ENCODE data around the gene PGAM5.

PGAM5 gene

GRCh38 chr12:132710405-132711079, at the start of gene PGAM5:
PGAM5 (plus strand) TSS chr12:132710842; CDS start chr12:132710877, 35 bp downstream.
- peak; percentile 95 to 96 for DNase-seq

GRCh38 chr12:132660996-132661395, 49.6 kb upstream of the PGAM5 start:
- DNase-seq: no peak

- DNase-seq: no peak
Observed at GRCh38 chr12:132661972-132662371, 48.7 kb upstream of the PGAM5 start.

GRCh38 chr12:132662901-132663755, 47.5 kb upstream of the PGAM5 start:
- no peak for DNase-seq

- DNase-seq: no peak
Observed at GRCh38 chr12:132664206-132665148, 46.2 kb upstream of the PGAM5 start.

GRCh38 chr12:132665149-132665491, 45.5 kb upstream of the PGAM5 start:
- no peak for DNase-seq

GRCh38 chr12:132665794-132666193, 44.8 kb upstream of the PGAM5 start:
- DNase-seq: no peak

GRCh38 chr12:132668191-132669088, 42.2 kb upstream of the PGAM5 start:
- DNase-seq: no peak

GRCh38 chr12:132669166-132669879, 41.3 kb upstream of the PGAM5 start:
- DNase-seq: no peak

- DNase-seq: no peak
Observed at GRCh38 chr12:132672116-132672515, 38.5 kb upstream of the PGAM5 start.

- no peak for DNase-seq
Observed at GRCh38 chr12:132672678-132673077, 38.0 kb upstream of the PGAM5 start.

- DNase-seq: no peak
Observed at GRCh38 chr12:132673288-132674179, 37.1 kb upstream of the PGAM5 start.

GRCh38 chr12:132674561-132674960, 36.1 kb upstream of the PGAM5 start:
- DNase-seq: no peak

GRCh38 chr12:132675757-132676432, 34.7 kb upstream of the PGAM5 start:
- no peak for DNase-seq

- DNase-seq: no peak
Observed at GRCh38 chr12:132677492-132677891, 33.1 kb upstream of the PGAM5 start.

GRCh38 chr12:132685400-132685799, 25.2 kb upstream of the PGAM5 start:
- no peak for DNase-seq

GRCh38 chr12:132686825-132687210, 23.8 kb upstream of the PGAM5 start:
- DNase-seq: no peak

GRCh38 chr12:132687211-132688164, 23.2 kb upstream of the PGAM5 start, which contains the start of the genes POLE and PXMP2:
POLE (minus strand) TSS chr12:132687342; CDS start chr12:132687315, 27 bp downstream.
PXMP2 (plus strand) TSS chr12:132687587; CDS start chr12:132687671, 84 bp downstream.
- peak; percentile 93 to 95 for DNase-seq

Data from CD4-positive, alpha-beta T cell treated with Interleukin-1 beta for 1 hour (primary cell).